PC-9 (cell line): ENCODE data around the gene TANGO2. TPM values are rescaled to one million over a fixed set of nuclear protein-coding genes. Genes with fewer than 3 reads are reported as not detected.

ENCODE experiments used
- BruUV-seq: library from RNA; stranded (reverse); fragments of 400-500 nt; replicated peaks from 2 replicates; lab custom pipeline; 2021; lab: Mats Ljungman, UMichigan
- CTCF ChIA-PET: fragments of 300-600 bp; sonication (Branson Sonifier 250); formaldehyde crosslinking; loops from one replicate; lab custom pipeline; 2022; ENCODE audit warnings: antibody characterized with exemption; lab: Charles Lee
- POLR2A ChIA-PET: fragments of 300-600 bp; sonication (Branson Sonifier 250); formaldehyde crosslinking; loops from one replicate; lab custom pipeline; 2022; ENCODE audit warnings: antibody characterized with exemption; ENCODE audit not compliant: unreplicated experiment; lab: Charles Lee
- DNase-seq, 2 experiments: peaks; one replicate each; pipeline versions ENCODE4 v3.0.0 to v3.0.0-alpha.2; 2015 to 2022; ENCODE audit warnings: mixed read lengths in 1 of 2
- H2AFZ ChIP-seq: fragments of 200-600 bp; sonication (generic); 2 replicates; pipeline ENCODE4 v1.8.1; 2017; ENCODE audit warnings: antibody characterized with exemption
- H3F3A ChIP-seq: fragments of 200-600 bp; sonication (generic); 2 replicates; pipeline ENCODE4 v1.8.1; 2017; ENCODE audit warnings: antibody characterized with exemption, mild to moderate bottlenecking, low read depth; ENCODE audit not compliant: insufficient read depth
- H3K27ac ChIP-seq: fragments of 200-600 bp; sonication (generic); 2 replicates; pipeline ENCODE4 v1.6.1; 2016; ENCODE audit warnings: mixed run types
- H3K27me3 ChIP-seq: fragments of 200-600 bp; sonication (generic); 2 replicates; pipeline ENCODE4 v1.6.1; 2016; ENCODE audit warnings: low read depth, mixed run types; ENCODE audit not compliant: insufficient read depth
- H3K36me3 ChIP-seq: fragments of 200-600 bp; sonication (generic); 2 replicates; pipeline ENCODE4 v1.6.1; 2016; ENCODE audit warnings: low read depth, mixed run types
- H3K4me1 ChIP-seq: fragments of 200-600 bp; sonication (generic); replicated peaks from 2 replicates; pipeline ENCODE4 v1.6.1; 2016; ENCODE audit warnings: mixed run types; ENCODE audit not compliant: insufficient read depth
- H3K4me2 ChIP-seq: fragments of 200-600 bp; sonication (generic); 2 replicates; pipeline ENCODE4 v1.6.1; 2017; ENCODE audit warnings: mixed run types
- H3K4me3 ChIP-seq: fragments of 200-600 bp; sonication (generic); 2 replicates; pipeline ENCODE4 v1.6.1; 2016; ENCODE audit warnings: mixed run types
- H3K79me2 ChIP-seq: fragments of 200-600 bp; sonication (generic); 2 replicates; pipeline ENCODE4 v1.6.1; 2017; ENCODE audit warnings: low read depth, mixed run types
- H3K9me2 ChIP-seq: fragments of 200-600 bp; sonication (generic); 2 replicates; pipeline ENCODE4 v1.8.1; 2017; ENCODE audit warnings: mild to moderate bottlenecking; ENCODE audit not compliant: insufficient read depth
- H3K9me3 ChIP-seq: fragments of 200-600 bp; sonication (generic); 2 replicates; pipeline ENCODE4 v1.8.1; 2016; ENCODE audit warnings: low read depth; ENCODE audit not compliant: insufficient read depth
- H4K20me1 ChIP-seq: fragments of 200-600 bp; sonication (generic); 2 replicates; pipeline ENCODE4 v1.8.1; 2017; ENCODE audit not compliant: insufficient read depth
- CTCF ChIP-seq: fragments of 200-600 bp; sonication (generic); conservative IDR thresholded peaks from 2 replicates; pipeline ENCODE4 v1.6.1; 2017; ENCODE audit warnings: mixed run types, antibody characterized with exemption, mild to moderate bottlenecking, moderate library complexity
- EZH2 ChIP-seq: fragments of 200-600 bp; sonication (generic); IDR thresholded peaks from 2 replicates; pipeline ENCODE4 v1.8.0; 2017; ENCODE audit warnings: antibody characterized with exemption, low read depth
- intact Hi-C: fragments of 100-400 bp; cut with micrococcal nuclease; formaldehyde crosslinking; loops from one replicate; pipeline ENCODE4 v1.10.0; 2022; ENCODE audit not compliant: unreplicated experiment
- total RNA-seq: library from RNA; stranded (reverse); gene quantifications from 2 replicates; pipeline ENCODE4 v1.2.3, GENCODE V29; 2021

Gene TANGO2
- total RNA-seq, 1 experiment from 2014 or later: 22.4 TPM

GRCh38 chr22:19972251-19972650, 48.7 kb upstream of the TANGO2 start:
- H3K4me1 ChIP-seq: peaks cover 17% of the 10 kb centered on the region
- H3K4me3 ChIP-seq: no peak overlapping the region
- intact Hi-C loops: no loop called here
- H3F3A ChIP-seq: peaks cover 14% of the 10 kb centered on the region; the same call in 1 of the 2 replicates
- H3K4me2 ChIP-seq: no peak overlapping the region
- no peaks in the 10 kb centered on the region for H3K9me2 ChIP-seq
- H2AFZ ChIP-seq: no peak overlapping the region
- no peaks in the 10 kb centered on the region for H3K27me3 ChIP-seq
- no peaks in the 10 kb centered on the region for H3K36me3 ChIP-seq
- no TSS peak for BruUV-seq
- DNase-seq: no peak
- TF ChIP-seq EZH2: no peak
- no peak for TF ChIP-seq CTCF
- H3K79me2 ChIP-seq: no peaks in the 10 kb centered on the region
- H4K20me1 ChIP-seq: no peaks in the 10 kb centered on the region
- H3K9me3 ChIP-seq: no peaks in the 10 kb centered on the region
- CTCF ChIA-PET: no interaction called here
- POLR2A ChIA-PET: no interaction called here
- H3K27ac ChIP-seq: no peak overlapping the region

- Histone ChIP-seq H3K4me2 (no peak overlapping the region), H3K9me2 (no peaks in the 10 kb centered on the region), H3F3A (peaks cover 14% of the 10 kb centered on the region; the same call in 1 of the 2 replicates), H3K9me3 (no peaks in the 10 kb centered on the region), H3K36me3 (no peaks in the 10 kb centered on the region), H2AFZ (no peak overlapping the region), H3K27me3 (no peaks in the 10 kb centered on the region), H3K4me1 (peaks cover 17% of the 10 kb centered on the region), H4K20me1 (no peaks in the 10 kb centered on the region), H3K27ac (no peak overlapping the region), H3K79me2 (no peaks in the 10 kb centered on the region), H3K4me3 (no peak overlapping the region)
- no peak for DNase-seq
- TF ChIP-seq EZH2 (no peak), CTCF (no peak)
- POLR2A ChIA-PET: no interaction called here
- no TSS peak for BruUV-seq
- CTCF ChIA-PET: no interaction called here
- intact Hi-C loops: no loop called here
Measured at GRCh38 chr22:19972652-19973550, 48.0 kb upstream of the TANGO2 start.

GRCh38 chr22:19973551-19974267, 47.2 kb upstream of the TANGO2 start:
- intact Hi-C loops: loop anchor here (2.0 kb wide), 1 partner anchor 47 kb away; the partner anchor contains the start of gene TANGO2
- Histone ChIP-seq H2AFZ (no peak overlapping the region), H4K20me1 (no peaks in the 10 kb centered on the region), H3K4me2 (no peak overlapping the region), H3K36me3 (no peaks in the 10 kb centered on the region), H3K4me3 (no peak overlapping the region), H3K27ac (no peak overlapping the region), H3K9me2 (no peaks in the 10 kb centered on the region), H3K27me3 (no peaks in the 10 kb centered on the region), H3K4me1 (peaks cover 17% of the 10 kb centered on the region), H3K9me3 (no peaks in the 10 kb centered on the region), H3K79me2 (no peaks in the 10 kb centered on the region), H3F3A (peaks cover 14% of the 10 kb centered on the region; the same call in 1 of the 2 replicates)
- no peak for DNase-seq
- ChIA-PET CTCF (no interaction called here), POLR2A (no interaction called here)
- no TSS peak for BruUV-seq
- TF ChIP-seq EZH2: no peak
- TF ChIP-seq CTCF: no peak
